Measurements from ENCODE around the gene ACTRT2.

The ACTRT2 gene

GRCh38 chr1:2980849-2981248 is 40.4 kb upstream of the ACTRT2 start:
- no peak for DNase-seq (ENCODE audit: low read depth)
- no peak overlapping the region for H3K4me3 ChIP-seq (ENCODE audit: low read depth, low read length)
- TF ChIP-seq, protein P1, sequence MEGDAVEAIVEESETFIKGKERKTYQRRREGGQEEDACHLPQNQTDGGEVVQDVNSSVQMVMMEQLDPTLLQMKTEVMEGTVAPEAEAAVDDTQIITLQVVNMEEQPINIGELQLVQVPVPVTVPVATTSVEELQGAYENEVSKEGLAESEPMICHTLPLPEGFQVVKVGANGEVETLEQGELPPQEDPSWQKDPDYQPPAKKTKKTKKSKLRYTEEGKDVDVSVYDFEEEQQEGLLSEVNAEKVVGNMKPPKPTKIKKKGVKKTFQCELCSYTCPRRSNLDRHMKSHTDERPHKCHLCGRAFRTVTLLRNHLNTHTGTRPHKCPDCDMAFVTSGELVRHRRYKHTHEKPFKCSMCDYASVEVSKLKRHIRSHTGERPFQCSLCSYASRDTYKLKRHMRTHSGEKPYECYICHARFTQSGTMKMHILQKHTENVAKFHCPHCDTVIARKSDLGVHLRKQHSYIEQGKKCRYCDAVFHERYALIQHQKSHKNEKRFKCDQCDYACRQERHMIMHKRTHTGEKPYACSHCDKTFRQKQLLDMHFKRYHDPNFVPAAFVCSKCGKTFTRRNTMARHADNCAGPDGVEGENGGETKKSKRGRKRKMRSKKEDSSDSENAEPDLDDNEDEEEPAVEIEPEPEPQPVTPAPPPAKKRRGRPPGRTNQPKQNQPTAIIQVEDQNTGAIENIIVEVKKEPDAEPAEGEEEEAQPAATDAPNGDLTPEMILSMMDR (conservative IDR thresholded peaks at IDR 0.05; ENCODE audit: low read depth, low read length), result no peak

DNA sequence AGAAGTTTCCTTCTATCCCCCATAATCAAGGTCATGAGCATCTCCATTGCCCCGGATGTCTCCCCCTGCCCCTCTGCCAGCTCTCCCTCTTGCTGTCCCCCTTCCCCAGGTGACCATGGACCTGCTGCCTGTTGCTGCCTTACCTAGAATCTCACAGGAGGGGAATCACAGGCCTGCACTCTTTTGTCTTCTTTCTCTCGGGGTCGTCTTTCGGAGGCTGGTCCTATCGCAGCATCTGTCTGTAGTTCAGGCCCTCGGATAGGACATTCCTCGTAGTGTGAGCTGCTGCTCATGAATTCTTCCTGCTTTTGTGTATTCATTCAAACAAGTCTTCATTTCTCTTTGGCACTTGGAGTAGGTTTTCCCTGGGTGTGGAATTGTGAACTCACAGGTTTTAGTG is 39.9 kb upstream of the ACTRT2 start:
- H3K4me3 ChIP-seq (ENCODE audit: low read depth, low read length), result no peak overlapping the region
- no peak for DNase-seq (ENCODE audit: low read depth)
- TF ChIP-seq, protein P1 (conservative IDR thresholded peaks at IDR 0.05; ENCODE audit: low read depth, low read length), result no peak

- DNase-seq (ENCODE audit: low read depth), result no peak
- TF ChIP-seq, protein P1 (conservative IDR thresholded peaks at IDR 0.05; ENCODE audit: low read depth, low read length), result no peak
- H3K4me3 ChIP-seq (ENCODE audit: low read depth, low read length), result no peak overlapping the region
Measured at GRCh38 chr1:2981981-2982614, 39.2 kb upstream of the ACTRT2 start.

GRCh38 chr1:2982615-2983318 is 38.5 kb upstream of the ACTRT2 start:
- TF ChIP-seq, protein P1 (conservative IDR thresholded peaks at IDR 0.05; ENCODE audit: low read depth, low read length), result no peak

DNA sequence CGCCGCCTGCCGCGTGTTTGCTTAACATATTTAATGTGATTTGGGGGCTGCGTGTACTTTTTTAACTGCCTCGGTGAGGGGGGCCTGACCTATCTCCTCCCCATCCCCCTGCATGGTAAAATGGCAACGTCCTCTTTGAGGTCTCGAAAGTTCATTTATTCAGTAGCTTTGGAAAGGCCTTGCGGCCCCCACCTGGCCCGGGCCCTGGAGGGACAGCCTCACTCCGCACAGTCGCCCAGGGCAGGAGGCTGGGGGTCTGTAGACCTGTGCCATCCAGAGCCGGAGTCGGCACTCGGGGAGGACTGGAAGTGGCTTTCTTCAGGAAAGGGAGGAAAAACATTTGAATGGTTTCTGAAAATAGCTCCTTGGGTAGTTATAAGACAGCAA is 38.0 kb upstream of the ACTRT2 start:
- no peak for DNase-seq (ENCODE audit: low read depth)
- no peak overlapping the region for H3K4me3 ChIP-seq (ENCODE audit: low read depth, low read length)

More at GRCh38 chr1:2982615-2983318, 38.5 kb upstream of the ACTRT2 start:
- no peak overlapping the region for H3K4me3 ChIP-seq (ENCODE audit: low read depth, low read length)
- DNase-seq (ENCODE audit: low read depth), result no peak

DNA sequence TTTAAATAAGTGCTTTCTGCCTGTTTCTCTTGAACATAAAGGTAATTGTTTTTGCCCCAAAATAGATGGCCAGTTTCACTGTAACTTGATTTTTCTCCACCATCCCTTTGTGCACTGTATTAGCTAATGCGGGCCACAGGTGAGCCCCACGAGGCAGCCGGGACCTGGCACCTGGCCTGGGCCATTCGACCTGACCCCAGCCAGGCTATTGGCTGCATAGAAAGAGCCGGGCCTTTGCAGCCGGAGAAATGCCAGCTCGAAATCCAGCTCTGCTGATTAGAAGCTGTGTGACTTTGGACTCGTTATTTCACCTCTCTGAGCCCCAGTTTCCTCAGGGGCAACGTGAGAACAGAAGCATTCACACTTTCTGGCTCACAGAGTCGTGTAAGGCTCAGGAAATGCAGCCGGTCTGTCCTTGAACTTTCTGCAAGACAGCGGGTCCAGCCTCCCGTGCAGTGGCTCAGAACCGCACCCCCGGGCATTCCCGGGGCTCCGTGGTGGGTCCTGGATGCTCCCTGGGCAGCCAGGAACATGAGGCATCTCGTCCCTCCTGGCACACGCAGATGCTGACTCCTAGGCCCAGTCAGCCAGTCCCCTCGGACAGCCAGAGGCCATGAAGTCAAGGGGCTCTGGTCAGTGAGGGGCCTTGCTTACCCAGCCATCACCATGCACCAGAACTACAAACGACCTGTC is 37.4 kb upstream of the ACTRT2 start:
- H3K4me3 ChIP-seq (ENCODE audit: low read depth, low read length), result no peak overlapping the region
- TF ChIP-seq, protein P1 (conservative IDR thresholded peaks at IDR 0.05; ENCODE audit: low read depth, low read length), result no peak
- no peak for DNase-seq (ENCODE audit: low read depth)

More for the DNA sequence above, 38.0 kb upstream of the ACTRT2 start:
- TF ChIP-seq, protein P1 (conservative IDR thresholded peaks at IDR 0.05; ENCODE audit: low read depth, low read length), result no peak
